HepG2 (cell line): Measurements from ENCODE around the gene KCNF1. TPM values are rescaled to one million over a fixed set of nuclear protein-coding genes. Genes with fewer than 3 reads are reported as not detected.

Experiments used
- CHD2 ChIP-seq: IDR thresholded peaks from 2 replicates; pipeline ENCODE4 v1.6.1; 2011; ENCODE audit warnings: low read depth, low read length, improper control_type of control experiment
- IRX3 ChIP-seq: sonication (generic); formaldehyde crosslinking; IDR thresholded peaks from 2 replicates; pipeline ENCODE4 v1.8.1; 2023; ENCODE audit warnings: mild to moderate bottlenecking, low read depth, missing genetic modification reagents, borderline replicate concordance
- SALL1 ChIP-seq: sonication (generic); formaldehyde crosslinking; IDR thresholded peaks from 2 replicates; pipeline ENCODE4 v1.8.0; 2022; ENCODE audit warnings: mild to moderate bottlenecking, missing genetic modification reagents
- ZFY ChIP-seq: sonication (generic); formaldehyde crosslinking; IDR thresholded peaks from 2 replicates; pipeline ENCODE4 v1.4.0; 2020; ENCODE audit warnings: missing genetic modification reagents
- ZNF138 ChIP-seq: sonication (generic); formaldehyde crosslinking; IDR thresholded peaks from 2 replicates; pipeline ENCODE4 v1.5.0; 2020; ENCODE audit warnings: mild to moderate bottlenecking, low read depth, missing genetic modification reagents
- ZNF224 ChIP-seq: sonication (generic); formaldehyde crosslinking; IDR thresholded peaks from 2 replicates; pipeline ENCODE4 v1.5.0; 2020; ENCODE audit warnings: mild to moderate bottlenecking, missing genetic modification reagents
- ZNF549 ChIP-seq: sonication (generic); formaldehyde crosslinking; IDR thresholded peaks from 2 replicates; pipeline ENCODE4 v1.5.0; 2020; ENCODE audit warnings: missing genetic modification reagents
- ZNF678 ChIP-seq: sonication (generic); formaldehyde crosslinking; IDR thresholded peaks from 2 replicates; pipeline ENCODE4 v1.4.0; 2020; ENCODE audit warnings: mild to moderate bottlenecking, missing genetic modification reagents
- ZNF749 ChIP-seq: sonication (generic); formaldehyde crosslinking; IDR thresholded peaks from 2 replicates; pipeline ENCODE4 v1.8.0; 2022; ENCODE audit warnings: mild to moderate bottlenecking, missing genetic modification reagents, moderate library complexity, borderline replicate concordance
- ZNF83 ChIP-seq: sonication (generic); formaldehyde crosslinking; IDR thresholded peaks from 2 replicates; pipeline ENCODE4 v1.4.0; 2020; ENCODE audit warnings: missing genetic modification reagents, mild to moderate bottlenecking, borderline replicate concordance
- ZNF839 ChIP-seq: sonication (generic); formaldehyde crosslinking; IDR thresholded peaks from 2 replicates; pipeline ENCODE4 v1.4.0; 2020; ENCODE audit warnings: missing genetic modification reagents, mild to moderate bottlenecking, borderline replicate concordance
- ZSCAN30 ChIP-seq: sonication (generic); formaldehyde crosslinking; IDR thresholded peaks from 2 replicates; pipeline ENCODE4 v1.5.0; 2020; ENCODE audit warnings: mild to moderate bottlenecking, missing genetic modification reagents
- polyA plus RNA-seq, 8 experiments: library from polyadenylated mRNA; depleted of rRNA in 3 of 8; stranded (reverse) in 7 of 8; unstranded in 1 of 8; fragments of >200 nt; fragmentation: Illumina TruSeq in 4 of 8; extraction: Trizol in 4 of 8; gene quantifications; 2 replicates each; pipeline versions ENCODE4 v1.2.1 to v1.2.3, GENCODE V29; 2011 to 2016; ENCODE audit warnings: low read depth in 4 of 8, missing spikeins in 1 of 8, mixed read lengths in 1 of 8; ENCODE audit not compliant: insufficient read depth in 1 of 8
- total RNA-seq, 5 experiments: library from RNA; depleted of rRNA; stranded (reverse); fragments of >200 nt; fragmentation: Illumina TruSeq; extraction: Trizol; gene quantifications; 2 replicates each; pipeline ENCODE4 v1.2.3, GENCODE V29; 2016; ENCODE audit warnings: low read depth in 1 of 5
- TF ChIP-seq, protein P1 (sequence below): sonication (generic); formaldehyde crosslinking; IDR thresholded peaks from one replicate; pipeline ENCODE4 v1.5.1; 2020; ENCODE audit warnings: mild to moderate bottlenecking, missing genetic modification reagents; ENCODE audit errors: not compliant biosample characterization
- TF ChIP-seq, protein P2 (sequence below): sonication (generic); formaldehyde crosslinking; IDR thresholded peaks from 2 replicates; pipeline ENCODE4 v1.4.0; 2020; ENCODE audit warnings: low read depth, missing genetic modification reagents
- TF ChIP-seq, protein P3 (sequence below): sonication (generic); formaldehyde crosslinking; IDR thresholded peaks from 2 replicates; pipeline ENCODE4 v1.4.0; 2020; ENCODE audit warnings: missing genetic modification reagents

Gene KCNF1
- total and polyA plus RNA-seq, 2 of the 13 experiments (the other 11 are each of a cell fraction or from before 2014, with no cell fraction given), result 0.09 to 0.12 TPM

DNA sequence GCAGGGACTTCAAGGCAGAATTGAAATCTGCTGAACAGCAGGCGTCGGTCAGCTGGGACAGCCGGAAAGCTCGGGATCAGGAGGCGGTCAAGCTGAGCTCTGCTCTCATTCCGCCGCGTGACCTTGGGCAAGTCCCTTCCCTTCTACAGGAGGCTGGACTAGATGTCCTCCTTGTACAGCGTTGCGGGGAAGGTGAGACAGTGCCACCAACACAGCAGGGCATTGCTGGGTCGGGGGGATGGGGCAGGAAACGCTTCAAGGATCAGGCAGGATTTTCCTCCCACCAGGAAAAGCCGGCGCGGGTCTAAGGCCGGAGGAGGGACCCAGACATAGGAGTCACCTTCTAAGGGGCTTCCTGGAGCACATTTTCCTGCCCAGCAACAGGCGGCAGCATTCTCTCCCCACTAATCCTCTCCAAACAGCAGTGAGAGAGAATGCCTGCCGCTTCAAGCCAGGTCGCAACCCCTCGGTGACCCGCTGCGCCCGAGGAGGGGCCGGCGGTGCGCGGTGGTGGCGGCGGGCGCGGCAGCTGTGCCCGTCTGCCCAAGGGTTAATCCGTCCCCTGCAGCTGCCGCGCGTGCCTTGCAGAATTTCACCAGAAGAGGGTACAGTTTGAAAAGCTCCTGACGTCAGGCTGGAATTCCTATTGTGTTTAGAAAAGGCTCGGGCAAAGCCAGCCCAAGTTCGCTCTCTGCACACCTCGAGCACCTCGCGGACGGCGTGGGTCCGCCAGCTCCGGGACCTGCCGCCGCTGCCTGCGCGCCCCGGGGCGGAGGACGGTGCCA, at the start of gene KCNF1 (continued):
- TF ChIP-seq ZSCAN30 (CRISPR knock-in tag), result no peak
- TF ChIP-seq ZFY (CRISPR knock-in tag), result no peak
- 0 out of 2 replicates have a peak, but pooled peaks have one; percentile 5 for TF ChIP-seq SALL1 (CRISPR knock-in tag)
- TF ChIP-seq ZNF749 (CRISPR knock-in tag), result no peak
- TF ChIP-seq, protein P1, sequence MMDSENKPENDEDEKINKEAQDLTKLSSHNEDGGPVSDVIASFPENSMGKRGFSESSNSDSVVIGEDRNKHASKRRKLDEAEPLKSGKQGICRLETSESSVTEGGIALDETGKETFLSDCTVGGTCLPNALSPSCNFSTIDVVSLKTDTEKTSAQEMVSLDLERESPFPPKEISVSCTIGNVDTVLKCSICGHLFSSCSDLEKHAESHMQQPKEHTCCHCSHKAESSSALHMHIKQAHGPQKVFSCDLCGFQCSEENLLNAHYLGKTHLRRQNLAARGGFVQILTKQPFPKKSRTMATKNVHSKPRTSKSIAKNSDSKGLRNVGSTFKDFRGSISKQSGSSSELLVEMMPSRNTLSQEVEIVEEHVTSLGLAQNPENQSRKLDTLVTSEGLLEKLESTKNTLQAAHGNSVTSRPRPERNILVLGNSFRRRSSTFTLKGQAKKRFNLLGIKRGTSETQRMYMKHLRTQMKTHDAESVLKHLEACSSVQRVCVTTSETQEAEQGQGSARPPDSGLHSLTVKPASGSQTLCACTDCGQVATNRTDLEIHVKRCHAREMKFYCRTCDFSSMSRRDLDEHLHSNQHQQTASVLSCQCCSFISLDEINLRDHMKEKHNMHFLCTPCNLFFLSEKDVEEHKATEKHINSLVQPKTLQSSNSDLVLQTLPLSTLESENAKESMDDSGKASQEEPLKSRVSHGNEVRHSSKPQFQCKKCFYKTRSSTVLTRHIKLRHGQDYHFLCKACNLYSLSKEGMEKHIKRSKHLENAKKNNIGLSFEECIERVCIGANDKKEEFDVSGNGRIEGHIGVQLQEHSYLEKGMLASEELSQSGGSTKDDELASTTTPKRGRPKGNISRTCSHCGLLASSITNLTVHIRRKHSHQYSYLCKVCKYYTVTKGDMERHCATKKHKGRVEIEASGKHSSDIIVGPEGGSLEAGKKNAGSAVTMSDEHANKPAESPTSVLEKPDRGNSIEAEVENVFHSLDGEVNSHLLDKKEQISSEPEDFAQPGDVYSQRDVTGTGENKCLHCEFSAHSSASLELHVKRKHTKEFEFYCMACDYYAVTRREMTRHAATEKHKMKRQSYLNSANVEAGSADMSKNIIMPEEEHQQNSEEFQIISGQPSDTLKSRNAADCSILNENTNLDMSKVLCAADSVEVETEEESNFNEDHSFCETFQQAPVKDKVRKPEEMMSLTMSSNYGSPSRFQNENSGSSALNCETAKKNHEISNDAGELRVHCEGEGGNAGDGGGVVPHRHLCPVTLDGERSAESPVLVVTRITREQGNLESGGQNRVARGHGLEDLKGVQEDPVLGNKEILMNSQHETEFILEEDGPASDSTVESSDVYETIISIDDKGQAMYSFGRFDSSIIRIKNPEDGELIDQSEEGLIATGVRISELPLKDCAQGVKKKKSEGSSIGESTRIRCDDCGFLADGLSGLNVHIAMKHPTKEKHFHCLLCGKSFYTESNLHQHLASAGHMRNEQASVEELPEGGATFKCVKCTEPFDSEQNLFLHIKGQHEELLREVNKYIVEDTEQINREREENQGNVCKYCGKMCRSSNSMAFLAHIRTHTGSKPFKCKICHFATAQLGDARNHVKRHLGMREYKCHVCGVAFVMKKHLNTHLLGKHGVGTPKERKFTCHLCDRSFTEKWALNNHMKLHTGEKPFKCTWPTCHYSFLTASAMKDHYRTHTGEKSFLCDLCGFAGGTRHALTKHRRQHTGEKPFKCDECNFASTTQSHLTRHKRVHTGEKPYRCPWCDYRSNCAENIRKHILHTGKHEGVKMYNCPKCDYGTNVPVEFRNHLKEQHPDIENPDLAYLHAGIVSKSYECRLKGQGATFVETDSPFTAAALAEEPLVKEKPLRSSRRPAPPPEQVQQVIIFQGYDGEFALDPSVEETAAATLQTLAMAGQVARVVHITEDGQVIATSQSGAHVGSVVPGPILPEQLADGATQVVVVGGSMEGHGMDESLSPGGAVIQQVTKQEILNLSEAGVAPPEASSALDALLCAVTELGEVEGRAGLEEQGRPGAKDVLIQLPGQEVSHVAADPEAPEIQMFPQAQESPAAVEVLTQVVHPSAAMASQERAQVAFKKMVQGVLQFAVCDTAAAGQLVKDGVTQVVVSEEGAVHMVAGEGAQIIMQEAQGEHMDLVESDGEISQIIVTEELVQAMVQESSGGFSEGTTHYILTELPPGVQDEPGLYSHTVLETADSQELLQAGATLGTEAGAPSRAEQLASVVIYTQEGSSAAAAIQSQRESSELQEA (CRISPR knock-in tag), result no peak
- no peak for TF ChIP-seq CHD2
- TF ChIP-seq ZNF83, result no peak
- peak; percentile 85; the same call in 1 of the 2 replicates for TF ChIP-seq ZNF839 (CRISPR knock-in tag)
- TF ChIP-seq ZNF224, result no peak
- no peak for TF ChIP-seq ZNF138 (CRISPR knock-in tag)
- TF ChIP-seq ZNF549, result no peak
- TF ChIP-seq IRX3 (CRISPR knock-in tag), result no peak
- TF ChIP-seq, protein P2, sequence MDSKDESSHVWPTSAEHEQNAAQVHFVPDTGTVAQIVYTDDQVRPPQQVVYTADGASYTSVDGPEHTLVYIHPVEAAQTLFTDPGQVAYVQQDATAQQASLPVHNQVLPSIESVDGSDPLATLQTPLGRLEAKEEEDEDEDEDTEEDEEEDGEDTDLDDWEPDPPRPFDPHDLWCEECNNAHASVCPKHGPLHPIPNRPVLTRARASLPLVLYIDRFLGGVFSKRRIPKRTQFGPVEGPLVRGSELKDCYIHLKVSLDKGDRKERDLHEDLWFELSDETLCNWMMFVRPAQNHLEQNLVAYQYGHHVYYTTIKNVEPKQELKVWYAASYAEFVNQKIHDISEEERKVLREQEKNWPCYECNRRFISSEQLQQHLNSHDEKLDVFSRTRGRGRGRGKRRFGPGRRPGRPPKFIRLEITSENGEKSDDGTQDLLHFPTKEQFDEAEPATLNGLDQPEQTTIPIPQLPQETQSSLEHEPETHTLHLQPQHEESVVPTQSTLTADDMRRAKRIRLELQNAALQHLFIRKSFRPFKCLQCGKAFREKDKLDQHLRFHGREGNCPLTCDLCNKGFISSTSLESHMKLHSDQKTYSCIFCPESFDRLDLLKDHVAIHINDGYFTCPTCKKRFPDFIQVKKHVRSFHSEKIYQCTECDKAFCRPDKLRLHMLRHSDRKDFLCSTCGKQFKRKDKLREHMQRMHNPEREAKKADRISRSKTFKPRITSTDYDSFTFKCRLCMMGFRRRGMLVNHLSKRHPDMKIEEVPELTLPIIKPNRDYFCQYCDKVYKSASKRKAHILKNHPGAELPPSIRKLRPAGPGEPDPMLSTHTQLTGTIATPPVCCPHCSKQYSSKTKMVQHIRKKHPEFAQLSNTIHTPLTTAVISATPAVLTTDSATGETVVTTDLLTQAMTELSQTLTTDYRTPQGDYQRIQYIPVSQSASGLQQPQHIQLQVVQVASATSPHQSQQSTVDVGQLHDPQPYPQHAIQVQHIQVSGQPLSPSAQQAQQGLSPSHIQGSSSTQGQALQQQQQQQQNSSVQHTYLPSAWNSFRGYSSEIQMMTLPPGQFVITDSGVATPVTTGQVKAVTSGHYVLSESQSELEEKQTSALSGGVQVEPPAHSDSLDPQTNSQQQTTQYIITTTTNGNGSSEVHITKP, result no peak
- TF ChIP-seq, protein P3, sequence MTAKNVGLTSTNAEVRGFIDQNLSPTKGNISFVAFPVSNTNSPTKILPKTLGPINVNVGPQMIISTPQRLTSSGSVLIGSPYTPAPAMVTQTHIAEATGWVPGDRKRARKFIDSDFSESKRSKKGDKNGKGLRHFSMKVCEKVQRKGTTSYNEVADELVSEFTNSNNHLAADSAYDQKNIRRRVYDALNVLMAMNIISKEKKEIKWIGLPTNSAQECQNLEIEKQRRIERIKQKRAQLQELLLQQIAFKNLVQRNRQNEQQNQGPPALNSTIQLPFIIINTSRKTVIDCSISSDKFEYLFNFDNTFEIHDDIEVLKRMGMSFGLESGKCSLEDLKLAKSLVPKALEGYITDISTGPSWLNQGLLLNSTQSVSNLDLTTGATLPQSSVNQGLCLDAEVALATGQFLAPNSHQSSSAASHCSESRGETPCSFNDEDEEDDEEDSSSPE, result no peak
- TF ChIP-seq ZNF678 (CRISPR knock-in tag), result no peak
